K562 (cell line): Measurements from ENCODE around the gene RUNX1. TPM values are rescaled to one million over a fixed set of nuclear protein-coding genes. Genes with fewer than 3 reads are reported as not detected.
A peak's percentile ranks its signal among the peaks of the same experiment; 100 is the strongest.

Source experiments
- ATAC-seq: fragments of 200-7000 bp; cut with Tn5 transposase; 3 replicates; pipeline ENCODE4 v1.9.1; 2020; ENCODE audit warnings: moderate library complexity
- BruUV-seq: library from RNA; stranded (reverse); fragments of 400-500 nt; replicated peaks from 2 replicates; lab custom pipeline; 2021; lab: Mats Ljungman, UMichigan
- CTCF ChIA-PET: fragments of 300-600 bp; formaldehyde crosslinking; extraction: SDS; loops from one replicate; lab custom pipeline; 2021; ENCODE audit warnings: low intra/inter-chr PET ratio; lab: Yijun Ruan, JAX
- POLR2A ChIA-PET: fragments of 300-600, 350-650 bp; sonication (Branson Sonifier 250); formaldehyde crosslinking; extraction: SDS; loops from one replicate; lab custom pipeline; 2021; ENCODE audit warnings: antibody characterized with exemption, inconsistent platforms; lab: Yijun Ruan, JAX
- DNase-seq, 4 experiments: peaks; one replicate each; pipeline versions ENCODE4 v3.0.0 to v3.0.0-alpha.2; 2011 to 2018; ENCODE audit warnings: low spot score in 3 of 4, mixed read lengths in 3 of 4; ENCODE audit errors: extremely low read depth in 1 of 4
- FAIRE-seq: peaks from 2 replicates; lab custom pipeline; 2011; peaks lifted over from hg19 to GRCh38; lab: Jason Lieb, UNC
- H2AFZ ChIP-seq: 2 replicates; pipeline ENCODE4 v1.6.0; 2011; ENCODE audit warnings: low read depth, low read length, control low read depth, inconsistent platforms
- H3K27ac ChIP-seq: fragments of 200-600 bp; 3 replicates; pipeline ENCODE4 v1.8.0; 2011; ENCODE audit warnings: low read depth, mild to moderate bottlenecking, control low read depth, inconsistent platforms, low read length, moderate library complexity, mixed read lengths; ENCODE audit errors: extremely low read depth
- H3K27me3 ChIP-seq, 2 experiments: fragments of 300-600 bp in 1 of 2; 2 replicates in 1 of 2; 3 replicates in 1 of 2; pipeline versions ENCODE4 v1.6.0 to v1.8.0; 2011; ENCODE audit warnings: inconsistent platforms in 2 of 2, low read length in 2 of 2, mild to moderate bottlenecking in 1 of 2, mixed read lengths in 1 of 2, moderate library complexity in 1 of 2; ENCODE audit not compliant: control insufficient read depth in 2 of 2, insufficient read depth in 2 of 2
- H3K36me3 ChIP-seq: fragments of 300-600 bp; 3 replicates; pipeline ENCODE4 v1.8.0; 2011; ENCODE audit warnings: mild to moderate bottlenecking, low read length, inconsistent platforms; ENCODE audit not compliant: control insufficient read depth, insufficient read depth
- H3K4me1 ChIP-seq, 2 experiments: fragments of 200-600 bp in 1 of 2; replicated peaks in 1 of 2; 2 replicates in 1 of 2; 3 replicates in 1 of 2; pipeline versions ENCODE4 v1.5.1 to v1.8.0; 2011; ENCODE audit warnings: inconsistent platforms in 2 of 2, low read length in 2 of 2, mild to moderate bottlenecking in 1 of 2, mixed read lengths in 1 of 2, moderate library complexity in 1 of 2; ENCODE audit not compliant: control insufficient read depth in 2 of 2, insufficient read depth in 2 of 2
- H3K4me2 ChIP-seq: 2 replicates; pipeline ENCODE4 v1.6.1; 2011; ENCODE audit warnings: low read length, control low read depth, inconsistent platforms, mixed read lengths; ENCODE audit not compliant: insufficient read depth
- H3K4me3 ChIP-seq: fragments of 200-600 bp; sonication (generic), shearing (Covaris generic); 2 replicates; pipeline ENCODE4 v1.5.1; 2016; ENCODE audit warnings: control low read depth, inconsistent platforms
- H3K79me2 ChIP-seq: fragments of 200-600 bp; 3 replicates; pipeline ENCODE4 v1.8.0; 2011; ENCODE audit warnings: low read length, inconsistent platforms; ENCODE audit not compliant: control insufficient read depth, insufficient read depth
- H3K9ac ChIP-seq, 2 experiments: 2 replicates each; pipeline versions ENCODE4 v1.6.0 to v1.6.1; 2011; ENCODE audit warnings: low read depth in 2 of 2, low read length in 2 of 2, control low read depth in 1 of 2, inconsistent platforms in 1 of 2, mild to moderate bottlenecking in 1 of 2, mixed read lengths in 1 of 2; ENCODE audit not compliant: insufficient read depth in 1 of 2
- H3K9me1 ChIP-seq: one replicate; pipeline ENCODE4 v1.6.0; 2011; ENCODE audit warnings: inconsistent platforms, mild to moderate bottlenecking, low read length, moderate library complexity; ENCODE audit not compliant: control insufficient read depth, insufficient read depth
- H3K9me3 ChIP-seq: replicated peaks from 2 replicates; pipeline ENCODE4 v1.5.1; 2011; ENCODE audit warnings: low read depth, low read length, inconsistent platforms; ENCODE audit not compliant: control insufficient read depth, insufficient read depth
- H4K20me1 ChIP-seq: replicated peaks from 2 replicates; pipeline ENCODE4 v1.6.1; 2011; ENCODE audit warnings: low read length, inconsistent platforms, mixed read lengths; ENCODE audit not compliant: control insufficient read depth, insufficient read depth
- ELF4 ChIP-seq: fragments of 450-650 bp; formaldehyde crosslinking; IDR thresholded peaks from 2 replicates; pipeline ENCODE4 v1.4.0; 2022; ENCODE audit warnings: missing genetic modification characterization
- KDM1A ChIP-seq, 2 experiments: fragments of 450-650 bp; IDR thresholded peaks; 2 replicates each; pipeline ENCODE4 v1.6.1; 2016; ENCODE audit warnings: mild to moderate bottlenecking in 2 of 2
- KLF13 ChIP-seq: fragments of 450-650 bp; IDR thresholded peaks from 2 replicates; pipeline ENCODE4 v1.6.1; 2016; ENCODE audit warnings: missing genetic modification characterization, low read depth, mild to moderate bottlenecking, missing compliant biosample characterization, moderate library complexity, borderline replicate concordance
- ZBTB8A ChIP-seq: fragments of 450-650 bp; IDR thresholded peaks from 2 replicates; pipeline ENCODE4 v1.6.1; 2018; ENCODE audit warnings: mild to moderate bottlenecking, moderate library complexity; ENCODE audit not compliant: partially characterized antibody
- WGBS: fragments of 100-300 bp; shearing (Covaris generic); methylation state at CpG from one replicate; pipeline ENCODE4 v1.1.6; 2016; ENCODE audit warnings: low coverage, mixed read lengths; ENCODE audit not compliant: insufficient coverage; ENCODE audit errors: missing lambda C conversion rate; 5-methylcytosine and 5-hydroxymethylcytosine counted together
- in situ Hi-C: fragments of 300-500 bp; cut with MboI; formaldehyde crosslinking; loops from 4 replicates; pipeline ENCODE4 v1.15.0; 2018; ENCODE audit warnings: inconsistent platforms, mixed read lengths
- intact Hi-C: fragments of 100-400 bp; cut with micrococcal nuclease; formaldehyde crosslinking; loops from 2 replicates; pipeline ENCODE4 v1.14.2; 2022
- polyA plus RNA-seq, 8 experiments: library from polyadenylated mRNA; depleted of rRNA in 4 of 8; stranded (reverse) in 5 of 8; unstranded in 3 of 8; fragments of >200 nt; fragmentation: Nextera tagmentation in 2 of 8; fragmentation: Illumina TruSeq in 1 of 8; extraction: Ambion mirVana in 2 of 8; extraction: Trizol in 1 of 8; gene quantifications; 2 replicates each; pipeline versions ENCODE4 v1.2.1 to v1.2.3, GENCODE V29; 2011 to 2014; ENCODE audit warnings: inconsistent platforms in 1 of 8, missing spikeins in 1 of 8
- total RNA-seq, 7 experiments: library from RNA; depleted of rRNA in 6 of 7; stranded (reverse); fragments of >200 nt in 6 of 7; fragmentation: Illumina TruSeq in 2 of 7; extraction: Trizol in 2 of 7; gene quantifications; 2 replicates each; pipeline versions ENCODE4 v1.2.1 to v1.2.3, GENCODE V29; 2011 to 2021; ENCODE audit warnings: low replicate concordance in 1 of 7
- TF ChIP-seq, protein P1 (sequence below), 2 experiments: fragments of 450-650 bp in 1 of 2; sonication (generic) in 1 of 2; formaldehyde crosslinking in 1 of 2; IDR thresholded peaks; 2 replicates each; pipeline versions ENCODE4 v1.7.1 to v1.9.0; 2016 to 2022; ENCODE audit warnings: inconsistent platforms in 1 of 2, mild to moderate bottlenecking in 1 of 2, missing genetic modification reagents in 1 of 2

The RUNX1 gene
- total and polyA plus RNA-seq, 9 of the 15 experiments (the other 6 are each of a cell fraction or from before 2014, with no cell fraction given) = 2.2 to 68.6 (median 17.8) TPM

GRCh38 chr21:34945288-34945687 lies 103.8 kb downstream of the RUNX1 start:
- WGBS = 70% methylated on average over 3 of the region's 3 CpGs
- Histone ChIP-seq H3K4me3 (no peak overlapping the region), H3K36me3 (no peaks in the 10 kb centered on the region), H4K20me1 (no peaks in the 10 kb centered on the region), H3K9me3 (no peaks in the 10 kb centered on the region), H3K27ac (no peak overlapping the region), H3K27me3 (no peaks in the 10 kb centered on the region), H3K9ac (no peak overlapping the region), H3K79me2 (no peaks in the 10 kb centered on the region), H3K9me1 (no peaks in the 10 kb centered on the region), H3K4me2 (no peak overlapping the region), H2AFZ (peak overlapping the region; percentile 50; the same call in 1 of the 2 replicates), H3K4me1 (peaks cover 10 to 53% of the 10 kb centered on the region in 2 experiments; a peak in 4 of 5 replicates)
- intact Hi-C loops = no loop called here
- CTCF ChIA-PET = no interaction called here
- in situ Hi-C loops = no loop called here
- POLR2A ChIA-PET = no interaction called here
- DNase-seq = no peak
- no TSS peak for BruUV-seq
- no peak for TF ChIP-seq ZBTB8A
- 0 out of 2 replicates have a peak, but pooled peaks have one; percentile 39 for TF ChIP-seq ELF4 (CRISPR knock-in tag)
- TF ChIP-seq KLF13 = no peak
- FAIRE-seq = no peak
- ATAC-seq = no peak

DNA sequence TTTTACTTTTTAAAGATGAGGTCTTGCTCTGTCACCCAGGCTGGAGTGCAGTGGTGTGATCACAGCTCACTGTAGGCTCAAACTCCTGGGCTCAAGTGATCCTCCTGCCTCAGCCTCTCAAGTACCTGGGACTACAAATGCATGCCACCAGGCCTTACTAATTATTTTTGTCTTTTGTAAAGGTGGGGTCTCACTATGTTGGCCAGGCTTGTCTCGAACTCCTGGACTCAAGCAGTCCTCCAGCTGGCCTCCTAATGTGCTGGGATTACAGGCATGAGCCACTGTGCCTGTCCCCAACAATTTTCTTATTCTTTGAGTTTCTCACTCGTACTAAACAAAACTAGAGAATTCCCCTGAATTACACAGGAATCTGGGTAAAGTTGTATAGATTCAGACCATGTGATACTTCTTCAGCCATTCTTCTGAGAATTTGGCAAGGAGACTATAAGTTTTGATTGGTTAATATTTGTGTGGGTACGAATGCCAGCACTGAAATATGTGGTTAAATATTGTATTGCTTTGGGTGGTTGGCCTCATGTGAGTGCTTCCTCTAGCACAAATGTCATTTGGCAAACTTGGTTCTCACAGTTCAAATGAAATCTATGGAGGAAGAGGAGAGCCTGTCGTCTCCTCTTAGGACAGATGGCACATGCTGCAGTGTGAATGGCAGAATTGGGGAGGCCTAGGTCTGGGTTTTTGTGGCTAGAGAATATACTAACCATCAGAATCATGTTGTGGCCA lies 104.9 kb downstream of the RUNX1 start:
- H3K9me3 ChIP-seq = no peaks in the 10 kb centered on the region
- H3K27ac ChIP-seq = no peak overlapping the region
- intact Hi-C loops = no loop called here
- ChIA-PET CTCF (no interaction called here), POLR2A (no interaction called here)
- no peak overlapping the region for H3K4me2 ChIP-seq
- 75% methylated on average over 4 of the region's 4 CpGs for WGBS
- no TSS peak for BruUV-seq
- H3K9me1 ChIP-seq = no peaks in the 10 kb centered on the region
- FAIRE-seq (no peak), ATAC-seq (no peak), DNase-seq (no peak)
- in situ Hi-C loops = no loop called here
- no peaks in the 10 kb centered on the region for H3K36me3 ChIP-seq
- no peaks in the 10 kb centered on the region for H4K20me1 ChIP-seq
- H3K79me2 ChIP-seq = no peaks in the 10 kb centered on the region
- H2AFZ ChIP-seq = no peak overlapping the region; the same call in 1 of the 2 replicates
- H3K9ac ChIP-seq = no peak overlapping the region
- H3K4me1 ChIP-seq = peaks cover 7 to 48% of the 10 kb centered on the region in 2 experiments; a peak in 4 of 5 replicates
- no peaks in the 10 kb centered on the region for H3K27me3 ChIP-seq
- no peak overlapping the region for H3K4me3 ChIP-seq
- TF ChIP-seq, protein P1, sequence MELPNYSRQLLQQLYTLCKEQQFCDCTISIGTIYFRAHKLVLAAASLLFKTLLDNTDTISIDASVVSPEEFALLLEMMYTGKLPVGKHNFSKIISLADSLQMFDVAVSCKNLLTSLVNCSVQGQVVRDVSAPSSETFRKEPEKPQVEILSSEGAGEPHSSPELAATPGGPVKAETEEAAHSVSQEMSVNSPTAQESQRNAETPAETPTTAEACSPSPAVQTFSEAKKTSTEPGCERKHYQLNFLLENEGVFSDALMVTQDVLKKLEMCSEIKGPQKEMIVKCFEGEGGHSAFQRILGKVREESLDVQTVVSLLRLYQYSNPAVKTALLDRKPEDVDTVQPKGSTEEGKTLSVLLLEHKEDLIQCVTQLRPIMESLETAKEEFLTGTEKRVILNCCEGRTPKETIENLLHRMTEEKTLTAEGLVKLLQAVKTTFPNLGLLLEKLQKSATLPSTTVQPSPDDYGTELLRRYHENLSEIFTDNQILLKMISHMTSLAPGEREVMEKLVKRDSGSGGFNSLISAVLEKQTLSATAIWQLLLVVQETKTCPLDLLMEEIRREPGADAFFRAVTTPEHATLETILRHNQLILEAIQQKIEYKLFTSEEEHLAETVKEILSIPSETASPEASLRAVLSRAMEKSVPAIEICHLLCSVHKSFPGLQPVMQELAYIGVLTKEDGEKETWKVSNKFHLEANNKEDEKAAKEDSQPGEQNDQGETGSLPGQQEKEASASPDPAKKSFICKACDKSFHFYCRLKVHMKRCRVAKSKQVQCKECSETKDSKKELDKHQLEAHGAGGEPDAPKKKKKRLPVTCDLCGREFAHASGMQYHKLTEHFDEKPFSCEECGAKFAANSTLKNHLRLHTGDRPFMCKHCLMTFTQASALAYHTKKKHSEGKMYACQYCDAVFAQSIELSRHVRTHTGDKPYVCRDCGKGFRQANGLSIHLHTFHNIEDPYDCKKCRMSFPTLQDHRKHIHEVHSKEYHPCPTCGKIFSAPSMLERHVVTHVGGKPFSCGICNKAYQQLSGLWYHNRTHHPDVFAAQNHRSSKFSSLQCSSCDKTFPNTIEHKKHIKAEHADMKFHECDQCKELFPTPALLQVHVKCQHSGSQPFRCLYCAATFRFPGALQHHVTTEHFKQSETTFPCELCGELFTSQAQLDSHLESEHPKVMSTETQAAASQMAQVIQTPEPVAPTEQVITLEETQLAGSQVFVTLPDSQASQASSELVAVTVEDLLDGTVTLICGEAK (IDR thresholded peaks at IDR 0.05) = no peak
- TF ChIP-seq, protein P1 (CRISPR knock-in tag; IDR thresholded peaks at IDR 0.05) = no peak
- 0 out of 4 replicates have a peak, but pooled peaks of 1 of the 2 experiments have one; percentile 26 for TF ChIP-seq KDM1A (IDR thresholded peaks at IDR 0.05)
